ENCODE measurements around the gene ATXN10. TPM values are rescaled to one million over a fixed set of nuclear protein-coding genes. Genes with fewer than 3 reads are reported as not detected.

The ATXN10 gene
- total RNA-seq, 4 donors from 2014 or later: 79.0 to 152 (median 88.3) TPM

DNA sequence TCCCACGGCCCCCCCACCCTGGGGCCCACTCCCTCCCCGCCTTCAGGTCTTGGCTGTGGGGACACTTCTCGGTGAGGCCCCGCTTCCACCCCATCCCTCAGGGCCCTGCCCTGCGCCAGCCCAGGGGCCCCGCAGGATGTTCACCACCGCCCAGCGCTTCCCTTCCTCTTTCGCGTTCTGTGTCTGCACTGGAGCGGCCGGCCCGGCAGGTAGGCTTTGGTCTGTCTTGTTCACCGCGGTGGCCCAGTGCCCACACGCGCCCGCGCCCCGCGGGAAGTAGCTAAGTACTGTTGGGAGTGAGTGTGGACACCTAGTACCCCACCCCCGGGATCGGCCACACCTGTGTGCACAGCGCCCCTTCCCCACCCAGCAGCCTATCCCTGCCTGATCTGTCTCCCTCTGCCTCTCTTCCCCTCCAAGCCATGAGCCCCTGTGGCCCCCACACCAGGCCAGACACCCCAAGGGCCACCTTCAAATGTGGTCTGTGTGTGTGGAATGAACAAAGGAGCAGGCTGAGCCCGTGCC, 219.9 kb downstream of the ATXN10 start:
- intact Hi-C loops (cut with DNase I): no loop called here
- Histone ChIP-seq H3K4me3 (no peak overlapping the region), H3K9me3 (no peaks in the 10 kb centered on the region), H3K36me3 (no peaks in the 10 kb centered on the region), H3K27ac (peak overlapping the region in 1 of 4 donors; percentile 27), H3K4me1 (peaks cover 24 to 71% (median 24%) of the 10 kb centered on the region in 3 donors), H3K27me3 (peaks cover 0 to 49% (median 0%) of the 10 kb centered on the region in 4 donors)
- 0 to 60% methylated on average over 1 to 2 of the region's 25 CpGs for WGBS, 2 donors
- TF ChIP-seq POLR2A (IDR thresholded peaks at IDR 0.05): no peak
- TF ChIP-seq, protein P1, sequence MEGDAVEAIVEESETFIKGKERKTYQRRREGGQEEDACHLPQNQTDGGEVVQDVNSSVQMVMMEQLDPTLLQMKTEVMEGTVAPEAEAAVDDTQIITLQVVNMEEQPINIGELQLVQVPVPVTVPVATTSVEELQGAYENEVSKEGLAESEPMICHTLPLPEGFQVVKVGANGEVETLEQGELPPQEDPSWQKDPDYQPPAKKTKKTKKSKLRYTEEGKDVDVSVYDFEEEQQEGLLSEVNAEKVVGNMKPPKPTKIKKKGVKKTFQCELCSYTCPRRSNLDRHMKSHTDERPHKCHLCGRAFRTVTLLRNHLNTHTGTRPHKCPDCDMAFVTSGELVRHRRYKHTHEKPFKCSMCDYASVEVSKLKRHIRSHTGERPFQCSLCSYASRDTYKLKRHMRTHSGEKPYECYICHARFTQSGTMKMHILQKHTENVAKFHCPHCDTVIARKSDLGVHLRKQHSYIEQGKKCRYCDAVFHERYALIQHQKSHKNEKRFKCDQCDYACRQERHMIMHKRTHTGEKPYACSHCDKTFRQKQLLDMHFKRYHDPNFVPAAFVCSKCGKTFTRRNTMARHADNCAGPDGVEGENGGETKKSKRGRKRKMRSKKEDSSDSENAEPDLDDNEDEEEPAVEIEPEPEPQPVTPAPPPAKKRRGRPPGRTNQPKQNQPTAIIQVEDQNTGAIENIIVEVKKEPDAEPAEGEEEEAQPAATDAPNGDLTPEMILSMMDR (IDR thresholded peaks at IDR 0.05): no peak
- no peak for DNase-seq

DNA sequence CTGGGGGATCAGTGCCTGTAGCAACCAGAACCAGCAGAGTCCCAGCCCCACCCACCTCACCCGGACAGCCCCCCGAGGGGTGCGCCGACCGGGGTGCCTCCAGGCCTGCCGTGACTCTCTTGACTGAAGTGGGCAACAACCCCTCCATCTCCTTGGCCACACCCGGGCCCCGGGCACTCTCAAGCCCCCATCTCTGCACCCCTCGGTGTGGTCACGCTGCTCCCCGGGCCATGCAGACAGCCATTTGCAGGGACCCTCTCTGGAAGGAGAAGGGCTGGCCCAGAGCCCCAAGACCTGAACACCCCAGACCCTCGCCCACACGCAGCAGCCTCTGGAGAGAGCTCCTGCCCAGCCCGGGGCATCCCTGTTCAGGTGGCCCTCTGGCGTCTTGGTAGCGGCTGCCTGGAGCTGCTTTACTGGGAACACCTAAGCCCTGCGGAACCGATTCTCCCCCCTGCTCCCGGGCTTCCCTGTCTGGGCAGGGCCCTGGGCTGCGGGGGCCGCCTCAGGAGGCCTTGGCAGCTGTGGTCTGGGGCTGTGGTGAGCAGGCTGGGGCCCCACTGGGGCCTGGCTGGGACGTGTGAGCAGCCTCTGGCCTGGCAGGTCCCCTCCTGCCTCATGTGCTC, 220.5 kb downstream of the ATXN10 start:
- peak overlapping the region in 1 of 4 donors; percentile 27 for H3K27ac ChIP-seq
- no peaks in the 10 kb centered on the region for H3K9me3 ChIP-seq
- 71% methylated on average over 4 of the region's 22 CpGs; no CpG with 5 or more reads in 1 of the 2 donors for WGBS, 2 donors
- peaks cover 29 to 77% (median 29%) of the 10 kb centered on the region in 3 donors for H3K4me1 ChIP-seq
- intact Hi-C loops (cut with DNase I): no loop called here
- TF ChIP-seq POLR2A (IDR thresholded peaks at IDR 0.05): no peak
- TF ChIP-seq, protein P1 (IDR thresholded peaks at IDR 0.05): no peak
- no peak for DNase-seq
- H3K36me3 ChIP-seq: no peaks in the 10 kb centered on the region
- no peak overlapping the region for H3K4me3 ChIP-seq
- peaks cover 0 to 47% (median 0%) of the 10 kb centered on the region in 4 donors for H3K27me3 ChIP-seq

GRCh38 chr22:45892681-45893461, 221.2 kb downstream of the ATXN10 start:
- DNase-seq: no peak
- no peak for TF ChIP-seq POLR2A (IDR thresholded peaks at IDR 0.05)
- TF ChIP-seq, protein P1 (IDR thresholded peaks at IDR 0.05): no peak
- WGBS, 2 donors: 67 to 84% methylated on average over 5 to 10 of the region's 16 CpGs
- H3K36me3 ChIP-seq: no peaks in the 10 kb centered on the region
- H3K27me3 ChIP-seq: peaks cover 0 to 44% (median 0%) of the 10 kb centered on the region in 4 donors
- H3K4me1 ChIP-seq: peaks cover 26 to 75% (median 34%) of the 10 kb centered on the region in 3 donors
- no peak overlapping the region for H3K27ac ChIP-seq
- H3K9me3 ChIP-seq: no peaks in the 10 kb centered on the region
- intact Hi-C loops (cut with DNase I): no loop called here
- no peak overlapping the region for H3K4me3 ChIP-seq

DNA sequence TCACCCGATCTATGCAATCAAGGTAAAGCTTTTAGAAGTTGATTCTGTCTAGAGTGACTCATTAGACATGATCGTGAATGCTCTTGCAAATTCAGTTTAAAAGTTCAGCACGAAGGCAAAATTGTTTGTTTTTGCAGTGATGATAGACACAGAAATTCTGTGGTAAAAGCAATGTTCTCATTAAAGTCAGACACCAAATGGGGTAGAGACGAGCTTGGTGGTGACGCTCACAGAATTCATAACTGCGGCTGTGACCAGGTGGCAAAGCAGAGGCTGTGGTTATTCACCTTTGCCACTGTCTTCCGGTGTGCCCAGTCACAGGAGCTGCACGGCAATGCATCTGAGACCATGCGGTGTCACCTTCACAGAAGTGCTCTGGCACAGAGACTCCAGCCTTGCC, 221.9 kb downstream of the ATXN10 start:
- peaks cover 0 to 40% (median 0%) of the 10 kb centered on the region in 4 donors for H3K27me3 ChIP-seq
- H3K9me3 ChIP-seq: no peaks in the 10 kb centered on the region
- no peak overlapping the region for H3K27ac ChIP-seq
- intact Hi-C loops (cut with DNase I): no loop called here
- TF ChIP-seq, protein P1 (IDR thresholded peaks at IDR 0.05): no peak
- no peak for TF ChIP-seq POLR2A (IDR thresholded peaks at IDR 0.05)
- no peak overlapping the region for H3K4me3 ChIP-seq
- no peaks in the 10 kb centered on the region for H3K36me3 ChIP-seq
- no peak for DNase-seq
- peaks cover 21 to 68% (median 34%) of the 10 kb centered on the region in 3 donors for H3K4me1 ChIP-seq
- 60 to 63% methylated on average over 9 of the region's 9 CpGs for WGBS, 2 donors

Small RNA genes within 50 kb of the gene (small RNA-seq; reads per million reads assigned to genes)
- gene MIR4762 (0 to 0.30 (median 0.04) reads per million in 4 donors), gene RNU6-1161P (0 reads per million in 4 donors)

Other genes with a start within 250 kb of the ATXN10 start
- 100 to 1,000 TPM in 2 of 4 donors, 10 to 100 TPM in 2; 33.7 to 546 (median 86.3) TPM for gene FBLN1, start 169.0 kb upstream of the ATXN10 start, total RNA-seq

Data from esophagus squamous epithelium (tissue), 5 donors.